ENCODE results near the gene DNAAF5. TPM values are rescaled to one million over a fixed set of nuclear protein-coding genes. Genes with fewer than 3 reads are reported as not detected.

DNAAF5 gene
- total RNA-seq, 1 experiment from 2014 or later: 37.6 TPM

- no TSS peak for BruUV-seq (replicated peaks)
- peaks cover 83% of the 10 kb centered on the region for H3K36me3 Mint-ChIP-seq (ENCODE audit: insufficient read depth, unreplicated experiment)
- TF ChIP-seq CTCF (IDR thresholded peaks at IDR 0.05; ENCODE audit: unreplicated experiment): no peak
- H3K27ac Mint-ChIP-seq (ENCODE audit: low read depth, unreplicated experiment): no peak overlapping the region
- no peak for DNase-seq (ENCODE audit: unreplicated experiment)
- intact Hi-C loops (cut with micrococcal nuclease): no loop called here
- H3K27me3 Mint-ChIP-seq (ENCODE audit: insufficient read depth, unreplicated experiment): no peaks in the 10 kb centered on the region
- ChIA-PET CTCF (no interaction called here), POLR2A (no interaction called here)
- H3K4me1 Mint-ChIP-seq (ENCODE audit: insufficient read depth, unreplicated experiment): no peaks in the 10 kb centered on the region
- no peaks in the 10 kb centered on the region for H3K9me3 Mint-ChIP-seq (ENCODE audit: unreplicated experiment)
- no peak overlapping the region for H3K4me3 Mint-ChIP-seq (ENCODE audit: unreplicated experiment)
Measured at GRCh38 chr7:778968-779451, 52.5 kb downstream of the DNAAF5 start.

GRCh38 chr7:779480-779879, 53.0 kb downstream of the DNAAF5 start:
- ChIA-PET CTCF (no interaction called here), POLR2A (no interaction called here)
- no peaks in the 10 kb centered on the region for H3K9me3 Mint-ChIP-seq (ENCODE audit: unreplicated experiment)
- peaks cover 83% of the 10 kb centered on the region for H3K36me3 Mint-ChIP-seq (ENCODE audit: insufficient read depth, unreplicated experiment)
- no peaks in the 10 kb centered on the region for H3K27me3 Mint-ChIP-seq (ENCODE audit: insufficient read depth, unreplicated experiment)
- no TSS peak for BruUV-seq (replicated peaks)
- H3K27ac Mint-ChIP-seq (ENCODE audit: low read depth, unreplicated experiment): no peak overlapping the region
- no peak for TF ChIP-seq CTCF (IDR thresholded peaks at IDR 0.05; ENCODE audit: unreplicated experiment)
- H3K4me3 Mint-ChIP-seq (ENCODE audit: unreplicated experiment): no peak overlapping the region
- intact Hi-C loops (cut with micrococcal nuclease): no loop called here
- no peak for DNase-seq (ENCODE audit: unreplicated experiment)
- no peaks in the 10 kb centered on the region for H3K4me1 Mint-ChIP-seq (ENCODE audit: insufficient read depth, unreplicated experiment)

GRCh38 chr7:780081-780480, 53.6 kb downstream of the DNAAF5 start:
- no peak overlapping the region for H3K4me3 Mint-ChIP-seq (ENCODE audit: unreplicated experiment)
- DNase-seq (ENCODE audit: unreplicated experiment): no peak
- no peaks in the 10 kb centered on the region for H3K27me3 Mint-ChIP-seq (ENCODE audit: insufficient read depth, unreplicated experiment)
- H3K4me1 Mint-ChIP-seq (ENCODE audit: insufficient read depth, unreplicated experiment): no peaks in the 10 kb centered on the region
- no peaks in the 10 kb centered on the region for H3K9me3 Mint-ChIP-seq (ENCODE audit: unreplicated experiment)
- H3K36me3 Mint-ChIP-seq (ENCODE audit: insufficient read depth, unreplicated experiment): peaks cover 83% of the 10 kb centered on the region
- no TSS peak for BruUV-seq (replicated peaks)
- no peak overlapping the region for H3K27ac Mint-ChIP-seq (ENCODE audit: low read depth, unreplicated experiment)
- CTCF ChIA-PET: no interaction called here
- TF ChIP-seq CTCF (IDR thresholded peaks at IDR 0.05; ENCODE audit: unreplicated experiment): no peak
- intact Hi-C loops (cut with micrococcal nuclease): no loop called here
- POLR2A ChIA-PET: no interaction called here

DNA sequence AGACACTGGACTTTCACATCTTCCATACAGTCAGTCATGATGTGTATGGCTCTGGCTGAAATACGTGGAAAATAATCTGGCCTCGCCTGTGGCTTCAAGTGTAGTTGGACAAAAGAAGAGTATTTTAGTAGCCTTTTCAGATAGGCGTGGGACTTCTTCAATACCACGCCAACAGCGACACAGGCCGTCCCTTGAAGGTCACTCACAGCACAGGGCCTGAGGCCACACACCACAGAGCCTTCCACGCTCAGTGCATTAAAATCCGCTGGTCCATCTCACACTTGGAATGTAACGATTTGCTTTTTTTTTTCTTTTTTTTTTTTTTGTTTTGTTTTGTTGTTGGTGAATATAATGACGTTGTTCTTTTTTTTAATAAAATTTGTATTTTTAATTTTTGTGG, 54.0 kb downstream of the DNAAF5 start:
- Mint-ChIP-seq H3K36me3 (ENCODE audit: insufficient read depth, unreplicated experiment) (peaks cover 83% of the 10 kb centered on the region), H3K27ac (ENCODE audit: low read depth, unreplicated experiment) (no peak overlapping the region), H3K9me3 (ENCODE audit: unreplicated experiment) (no peaks in the 10 kb centered on the region), H3K27me3 (ENCODE audit: insufficient read depth, unreplicated experiment) (no peaks in the 10 kb centered on the region), H3K4me3 (ENCODE audit: unreplicated experiment) (no peak overlapping the region), H3K4me1 (ENCODE audit: insufficient read depth, unreplicated experiment) (no peaks in the 10 kb centered on the region)
- intact Hi-C loops (cut with micrococcal nuclease): no loop called here
- BruUV-seq (replicated peaks): no TSS peak
- ChIA-PET POLR2A (no interaction called here), CTCF (no interaction called here)
- TF ChIP-seq CTCF (IDR thresholded peaks at IDR 0.05; ENCODE audit: unreplicated experiment): no peak
- DNase-seq (ENCODE audit: unreplicated experiment): no peak
